Activated CD8-positive, alpha-beta memory T cell treated with anti-CD3 and anti-CD28 coated beads, Interleukin-2, amount 10 ng/mL, durations not matched to agents 7 days and 5 days (primary cell): ENCODE data around the gene RFX4. TPM values are rescaled to one million over a fixed set of nuclear protein-coding genes. Genes with fewer than 3 reads are reported as not detected.

ENCODE experiments used
- ATAC-seq: fragments of 150-1000 bp; cut with Tn5 transposase; one replicate; pipeline ENCODE4 v1.10.0; 2021; ENCODE audit warnings: moderate library complexity
- CTCF ChIA-PET: fragments of 350-600 bp; sonication (Branson Sonifier 250); formaldehyde crosslinking; loops from one replicate; lab custom pipeline; 2021; ENCODE audit warnings: antibody characterized with exemption; lab: Charles Lee
- DNase-seq: peaks from one replicate; pipeline ENCODE4 v3.0.0-alpha.2; 2020
- H3K27ac Mint-ChIP-seq: one replicate; pipeline ENCODE4 v1.8.0; 2021; ENCODE audit warnings: mild to moderate bottlenecking, mixed read lengths
- H3K27me3 Mint-ChIP-seq: one replicate; pipeline ENCODE4 v1.8.0; 2021; ENCODE audit warnings: mixed read lengths
- H3K36me3 Mint-ChIP-seq: one replicate; pipeline ENCODE4 v1.8.0; 2021; ENCODE audit warnings: mild to moderate bottlenecking, mixed read lengths
- H3K4me1 Mint-ChIP-seq: one replicate; pipeline ENCODE4 v1.8.0; 2021; ENCODE audit warnings: mixed read lengths
- H3K4me3 Mint-ChIP-seq: one replicate; pipeline ENCODE4 v1.8.0; 2021; ENCODE audit warnings: mild to moderate bottlenecking, moderate library complexity, mixed read lengths
- H3K9me3 Mint-ChIP-seq: one replicate; pipeline ENCODE4 v1.8.0; 2022; ENCODE audit warnings: low read depth, mixed read lengths
- total RNA-seq, 2 experiments: library from RNA; stranded (reverse); gene quantifications; one replicate each; pipeline ENCODE4 v1.2.3, GENCODE V29; 2021

Gene RFX4
- total RNA-seq, 2 experiments from 2014 or later, result not detected

DNA sequence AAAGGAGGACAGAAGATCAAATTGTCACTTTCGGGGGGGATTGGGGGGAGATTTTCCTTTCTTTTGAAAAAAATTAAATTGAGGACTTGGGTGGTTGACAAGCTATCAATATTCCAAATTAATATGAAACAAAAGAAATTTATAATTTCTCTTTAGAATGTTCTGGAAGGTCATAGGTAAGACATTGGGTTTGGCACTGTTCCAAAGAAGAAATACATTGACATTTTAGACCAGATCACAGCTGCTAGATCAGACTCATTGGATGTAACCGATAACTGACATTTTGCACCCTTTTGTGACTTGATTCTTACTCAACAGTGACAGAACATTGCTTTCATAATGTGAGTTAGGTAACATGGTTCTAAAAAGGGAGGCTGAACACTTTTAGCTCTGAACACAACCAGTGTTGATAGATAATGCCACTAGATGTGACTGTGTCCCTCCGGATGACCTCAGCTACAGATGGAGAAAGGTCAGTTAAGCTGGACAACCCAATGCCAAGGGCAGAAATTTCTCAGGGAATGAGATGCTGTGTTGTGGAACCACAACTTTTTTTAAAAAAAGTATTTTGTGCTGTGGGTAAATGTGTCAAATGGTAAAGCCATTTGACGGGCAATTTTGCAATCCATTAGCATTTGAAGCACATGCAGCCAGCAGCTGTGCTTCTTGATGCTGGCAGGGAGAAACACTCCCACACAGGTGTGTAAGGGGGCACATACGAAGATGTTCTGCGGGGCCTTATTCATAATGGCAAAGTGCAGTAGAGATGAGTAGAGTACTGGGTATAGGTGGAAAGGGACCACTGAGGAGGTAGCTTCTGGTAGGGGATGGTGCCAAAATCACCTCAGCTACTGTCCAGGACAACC lies 62.9 kb downstream of the RFX4 start:
- Mint-ChIP-seq H3K4me1 (no peaks in the 10 kb centered on the region), H3K9me3 (no peaks in the 10 kb centered on the region), H3K27ac (no peak overlapping the region), H3K4me3 (no peak overlapping the region), H3K36me3 (no peaks in the 10 kb centered on the region), H3K27me3 (peaks cover 2% of the 10 kb centered on the region)
- DNase-seq (no peak), ATAC-seq (no peak)
- CTCF ChIA-PET, result no interaction called here

DNA sequence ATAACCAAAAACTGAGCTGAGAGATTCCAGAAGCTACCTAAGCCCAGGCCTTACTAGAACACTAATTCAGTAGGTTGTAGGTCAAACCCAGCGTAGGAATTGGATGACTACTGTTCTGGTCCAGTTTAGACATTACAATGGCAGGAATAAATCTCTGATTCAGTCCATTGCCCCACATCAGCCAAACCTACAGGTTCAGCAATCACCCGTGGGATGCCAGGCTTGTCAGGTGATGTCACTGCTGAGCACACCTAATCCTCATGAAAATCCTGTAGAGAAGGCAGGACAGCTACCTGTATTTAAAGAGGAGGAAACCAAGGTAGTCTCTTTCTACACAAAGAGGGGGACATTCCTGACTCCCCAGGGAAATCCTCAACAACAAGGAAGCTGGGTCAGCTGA lies 63.7 kb downstream of the RFX4 start:
- H3K4me3 Mint-ChIP-seq, result no peak overlapping the region
- H3K27me3 Mint-ChIP-seq, result peaks cover 2% of the 10 kb centered on the region
- no peaks in the 10 kb centered on the region for H3K9me3 Mint-ChIP-seq
- CTCF ChIA-PET, result no interaction called here
- no peaks in the 10 kb centered on the region for H3K4me1 Mint-ChIP-seq
- no peak for ATAC-seq
- no peaks in the 10 kb centered on the region for H3K36me3 Mint-ChIP-seq
- no peak for DNase-seq
- H3K27ac Mint-ChIP-seq, result no peak overlapping the region

DNA sequence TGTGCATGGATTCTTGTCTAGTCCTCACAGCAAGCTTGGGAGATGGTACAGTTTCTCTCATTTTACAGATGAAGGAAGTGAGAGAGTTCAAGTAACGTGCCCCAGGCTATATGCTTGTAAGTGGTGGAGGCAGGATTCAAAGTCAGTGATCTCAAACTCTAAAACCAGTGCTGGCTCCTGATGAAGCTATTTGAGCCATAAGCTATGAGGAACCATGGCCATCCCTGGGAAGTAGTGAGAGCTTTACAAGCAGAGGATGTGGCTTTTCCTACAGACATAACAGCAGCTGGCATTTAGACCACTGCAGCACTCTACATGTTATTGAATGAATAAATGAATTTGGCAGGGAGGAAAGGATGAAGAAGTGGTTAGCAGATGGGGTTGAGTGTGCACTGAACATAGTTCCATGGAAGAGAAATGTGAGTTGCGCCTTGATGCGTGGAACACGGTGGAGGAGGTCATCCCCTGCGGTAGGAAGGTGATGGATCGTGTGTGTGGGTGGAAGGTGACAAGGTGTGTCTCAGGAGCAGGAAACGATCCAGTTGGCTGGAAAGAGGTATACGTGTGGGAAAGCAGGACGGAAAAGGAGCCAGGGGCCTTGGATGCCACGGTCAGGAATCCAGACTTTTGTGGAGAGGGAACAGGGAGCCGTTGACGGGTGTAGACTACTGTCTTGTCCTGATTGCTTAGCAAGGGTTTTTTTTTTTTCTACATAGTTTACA lies 65.2 kb downstream of the RFX4 start:
- ATAC-seq, result no peak
- Mint-ChIP-seq H3K4me3 (no peak overlapping the region), H3K4me1 (no peaks in the 10 kb centered on the region), H3K36me3 (no peaks in the 10 kb centered on the region), H3K27me3 (peaks cover 2% of the 10 kb centered on the region), H3K9me3 (no peaks in the 10 kb centered on the region), H3K27ac (no peak overlapping the region)
- CTCF ChIA-PET, result no interaction called here
- no peak for DNase-seq

DNA sequence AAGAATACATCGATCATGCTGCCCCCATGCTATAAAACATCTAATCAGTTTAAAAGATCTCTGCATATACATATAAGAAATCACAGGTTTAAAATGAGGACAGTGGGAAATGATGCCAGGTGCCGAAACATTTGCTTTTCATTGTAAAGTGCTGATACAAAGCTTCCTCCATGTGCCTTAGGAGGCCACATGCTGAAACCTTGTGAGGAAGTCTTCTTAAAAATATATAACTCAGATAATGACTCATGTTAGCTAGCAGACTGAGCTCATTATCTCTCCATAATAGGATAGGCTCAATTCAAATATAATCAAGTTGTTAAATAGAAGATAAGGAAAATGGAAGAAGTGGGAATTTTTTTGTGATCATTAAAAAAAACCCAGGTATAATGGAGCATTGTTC lies 65.9 kb downstream of the RFX4 start:
- CTCF ChIA-PET, result no interaction called here
- no peaks in the 10 kb centered on the region for H3K27me3 Mint-ChIP-seq
- DNase-seq (no peak), ATAC-seq (no peak)
- H3K9me3 Mint-ChIP-seq, result no peaks in the 10 kb centered on the region
- no peak overlapping the region for H3K27ac Mint-ChIP-seq
- H3K4me3 Mint-ChIP-seq, result no peak overlapping the region
- no peaks in the 10 kb centered on the region for H3K36me3 Mint-ChIP-seq
- H3K4me1 Mint-ChIP-seq, result no peaks in the 10 kb centered on the region

DNA sequence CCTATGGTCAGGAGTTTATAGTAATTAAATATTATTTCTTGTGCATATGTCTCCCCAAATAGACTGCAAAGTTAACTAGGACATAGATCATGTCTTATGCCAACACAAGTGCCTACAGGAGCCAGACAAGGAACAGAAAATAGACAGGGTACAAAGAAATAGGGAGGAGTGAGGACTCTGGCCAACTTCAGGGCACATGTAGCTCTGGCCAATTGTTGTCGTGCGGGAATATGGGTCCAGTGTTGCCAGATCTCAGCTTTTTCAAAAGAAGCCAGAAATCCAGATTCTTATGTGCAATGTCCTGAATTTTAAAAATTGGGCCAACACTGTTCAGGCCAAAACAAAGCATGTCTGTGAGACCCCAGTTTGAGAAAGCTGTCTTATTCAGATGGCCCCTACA lies 68.7 kb downstream of the RFX4 start:
- H3K9me3 Mint-ChIP-seq, result no peaks in the 10 kb centered on the region
- ATAC-seq (no peak), DNase-seq (no peak)
- CTCF ChIA-PET, result no interaction called here
- H3K36me3 Mint-ChIP-seq, result no peaks in the 10 kb centered on the region
- no peak overlapping the region for H3K4me3 Mint-ChIP-seq
- H3K27ac Mint-ChIP-seq, result no peak overlapping the region
- H3K27me3 Mint-ChIP-seq, result peaks cover 12% of the 10 kb centered on the region
- H3K4me1 Mint-ChIP-seq, result no peaks in the 10 kb centered on the region

DNA sequence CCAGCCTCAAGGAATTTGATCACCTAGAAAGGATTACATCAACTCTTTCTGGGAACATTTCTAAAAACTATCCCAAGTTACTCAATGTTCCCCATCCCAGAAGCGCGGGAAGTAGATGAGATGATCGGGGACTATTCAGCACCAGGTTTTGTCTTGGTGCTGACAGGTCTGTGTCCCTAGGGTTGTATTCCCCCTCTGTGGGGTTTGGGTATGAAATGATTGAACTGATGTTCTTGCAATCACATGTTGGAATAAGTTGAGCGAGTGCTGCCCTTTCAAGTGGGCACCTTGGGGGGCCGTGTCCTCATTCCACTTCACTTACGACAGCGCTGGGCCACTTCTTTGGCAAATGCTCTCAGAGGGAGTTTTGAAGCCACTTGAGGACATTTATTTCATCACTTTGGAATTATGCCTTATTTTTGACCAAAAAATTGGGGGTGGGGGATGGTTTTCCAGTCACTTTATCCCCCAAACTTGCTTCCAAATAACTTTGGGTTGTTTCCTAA lies 69.8 kb downstream of the RFX4 start:
- CTCF ChIA-PET, result no interaction called here
- Mint-ChIP-seq H3K27me3 (peaks cover 19% of the 10 kb centered on the region), H3K4me3 (no peak overlapping the region), H3K9me3 (no peaks in the 10 kb centered on the region), H3K36me3 (no peaks in the 10 kb centered on the region), H3K4me1 (no peaks in the 10 kb centered on the region), H3K27ac (no peak overlapping the region)
- DNase-seq (no peak), ATAC-seq (no peak)

DNA sequence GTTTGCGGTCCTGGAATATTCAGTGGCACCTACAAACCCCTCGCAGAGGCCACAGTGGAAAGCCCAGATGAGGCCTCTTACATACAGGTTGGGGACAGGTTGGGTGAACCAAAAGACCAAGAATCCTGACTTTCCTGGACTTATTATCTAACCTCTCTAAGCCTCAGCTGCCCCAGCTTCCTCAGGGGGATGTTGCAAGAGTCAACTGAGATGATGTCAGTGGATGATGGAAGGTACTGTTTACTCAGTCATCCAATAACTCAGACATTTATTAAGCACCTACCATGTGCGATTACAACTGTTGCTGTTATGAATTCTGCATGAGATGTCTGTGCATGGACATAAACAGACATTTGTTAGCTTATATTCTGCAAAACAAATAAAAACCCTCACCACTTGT lies 72.8 kb downstream of the RFX4 start:
- no peak overlapping the region for H3K27ac Mint-ChIP-seq

DNA sequence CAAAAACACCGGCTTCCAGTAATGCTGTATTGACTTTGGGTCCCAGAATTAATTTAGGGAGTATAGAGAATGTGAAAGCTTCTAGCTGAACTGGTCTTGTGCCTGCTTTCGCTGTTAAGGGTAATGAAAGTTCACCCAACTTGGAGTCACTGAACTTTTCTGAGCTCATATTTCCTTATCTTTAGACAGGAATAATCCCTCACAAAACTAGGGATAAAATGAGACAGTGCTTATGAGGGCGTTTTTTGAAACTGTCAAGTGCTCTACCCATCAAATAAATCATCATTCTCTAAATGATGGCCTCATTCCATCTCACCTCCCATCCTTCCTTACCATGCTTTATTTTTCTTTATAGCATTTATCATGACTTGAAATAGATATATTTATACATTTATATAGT lies 74.7 kb downstream of the RFX4 start:
- CTCF ChIA-PET, result no interaction called here
- Mint-ChIP-seq H3K4me3 (no peak overlapping the region), H3K4me1 (no peaks in the 10 kb centered on the region), H3K36me3 (no peaks in the 10 kb centered on the region), H3K27me3 (peaks cover 21% of the 10 kb centered on the region), H3K9me3 (peaks cover 6% of the 10 kb centered on the region), H3K27ac (no peak overlapping the region)
- DNase-seq, result no peak
- no peak for ATAC-seq

More for the DNA sequence above, 72.8 kb downstream of the RFX4 start:
- H3K27me3 Mint-ChIP-seq, result peaks cover 21% of the 10 kb centered on the region
- ATAC-seq (no peak), DNase-seq (no peak)
- no peaks in the 10 kb centered on the region for H3K9me3 Mint-ChIP-seq
- no peaks in the 10 kb centered on the region for H3K36me3 Mint-ChIP-seq
- H3K4me1 Mint-ChIP-seq, result no peaks in the 10 kb centered on the region
- CTCF ChIA-PET, result no interaction called here
- H3K4me3 Mint-ChIP-seq, result no peak overlapping the region

DNA sequence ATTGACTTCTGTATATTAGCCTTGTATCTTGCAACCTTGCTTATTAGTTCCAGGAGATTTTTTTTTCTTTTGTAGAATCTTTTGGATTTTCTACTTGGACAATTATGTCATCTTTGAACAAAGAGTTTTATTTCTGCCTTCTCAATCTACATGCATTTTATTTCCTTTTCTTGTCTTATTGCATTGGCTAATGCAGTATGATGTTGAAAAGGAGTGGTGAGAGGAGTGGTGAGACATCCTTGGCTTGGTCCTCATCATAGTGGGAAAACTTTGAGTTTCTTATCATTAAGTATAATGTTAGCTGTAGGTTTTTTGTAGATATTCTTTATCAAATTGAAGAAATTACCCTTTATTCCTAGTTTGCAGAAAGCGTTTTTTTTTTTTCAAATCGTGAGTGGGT lies 80.6 kb downstream of the RFX4 start:
- Mint-ChIP-seq H3K36me3 (peaks cover 1% of the 10 kb centered on the region), H3K27ac (no peak overlapping the region)

DNA sequence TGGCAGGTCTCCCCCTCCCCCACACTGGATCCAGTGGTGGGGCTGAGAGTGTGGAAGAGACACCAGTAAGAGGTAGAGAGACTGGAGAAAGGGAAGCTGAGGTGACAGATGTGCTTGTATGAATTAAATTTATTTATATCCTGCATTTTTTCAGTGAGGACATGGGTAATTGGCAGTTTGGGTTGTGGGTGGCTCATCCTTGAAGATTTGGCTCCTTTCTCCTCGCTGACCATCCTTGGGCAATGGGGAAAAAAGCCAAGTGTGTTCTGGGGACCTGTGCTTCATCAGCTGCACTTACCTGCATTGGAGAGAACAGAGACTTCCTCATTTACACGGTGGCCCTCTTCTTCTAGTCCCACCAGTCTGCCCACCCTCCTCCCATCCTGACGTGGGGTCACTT lies 86.4 kb downstream of the RFX4 start:
- peaks cover 48% of the 10 kb centered on the region for H3K27me3 Mint-ChIP-seq
- H3K9me3 Mint-ChIP-seq, result peaks cover 8% of the 10 kb centered on the region
- H3K4me3 Mint-ChIP-seq, result no peak overlapping the region
- no peaks in the 10 kb centered on the region for H3K4me1 Mint-ChIP-seq
- CTCF ChIA-PET, result no interaction called here
- ATAC-seq (no peak), DNase-seq (no peak)
- no peak overlapping the region for H3K27ac Mint-ChIP-seq
- no peaks in the 10 kb centered on the region for H3K36me3 Mint-ChIP-seq

More for the DNA sequence above, 80.6 kb downstream of the RFX4 start:
- ATAC-seq, result no peak
- CTCF ChIA-PET, result interaction anchor here (0.7 kb wide), 1 partner anchor 1206 kb away, joined by 3 read pairs; no protein-coding TSS in a partner anchor
- Mint-ChIP-seq H3K4me1 (no peaks in the 10 kb centered on the region), H3K27me3 (peaks cover 19% of the 10 kb centered on the region), H3K4me3 (no peak overlapping the region), H3K9me3 (peaks cover 19% of the 10 kb centered on the region)
- DNase-seq, result no peak

DNA sequence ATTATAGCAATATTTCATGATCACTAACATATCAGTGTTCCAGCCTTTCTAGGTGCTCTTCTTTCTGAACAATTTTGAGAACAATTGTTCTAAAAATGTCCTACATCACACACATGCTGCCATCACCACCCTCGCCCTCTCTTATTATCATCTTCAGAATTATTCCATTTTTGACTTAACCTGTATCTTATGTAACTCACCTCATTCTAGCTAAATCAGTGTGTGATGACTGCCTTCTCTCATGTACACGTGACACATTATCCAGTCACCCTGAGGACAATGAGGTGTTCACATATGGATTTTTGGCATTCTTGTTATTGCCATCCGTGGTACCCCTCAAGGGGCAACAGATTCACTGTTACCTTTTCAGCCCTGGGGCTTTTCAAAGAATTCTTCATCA lies 87.3 kb downstream of the RFX4 start:
- peaks cover 52% of the 10 kb centered on the region for H3K27me3 Mint-ChIP-seq
- ATAC-seq, result no peak

DNA sequence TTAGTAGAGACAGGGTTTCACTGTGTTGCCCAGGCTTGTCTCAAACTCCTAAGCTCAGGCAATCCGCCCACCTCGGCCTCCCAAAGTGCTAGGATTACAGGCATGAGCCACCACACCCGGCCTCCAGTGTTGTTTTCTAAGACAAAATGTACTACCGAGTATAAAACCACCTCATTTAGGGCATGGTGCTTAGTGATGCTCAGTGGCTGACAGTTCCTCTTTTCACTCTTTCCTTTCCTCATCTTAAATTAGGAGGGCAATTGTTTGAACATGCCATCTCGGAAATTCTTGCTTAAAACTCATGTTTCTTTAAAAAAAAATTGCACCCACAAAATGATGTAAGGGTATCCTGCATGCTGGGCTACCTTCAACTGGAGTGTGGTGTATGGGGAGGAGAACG lies 89.0 kb downstream of the RFX4 start:
- H3K9me3 Mint-ChIP-seq, result no peaks in the 10 kb centered on the region
- H3K27me3 Mint-ChIP-seq, result peaks cover 46% of the 10 kb centered on the region
- no peak overlapping the region for H3K4me3 Mint-ChIP-seq
- CTCF ChIA-PET, result no interaction called here
- H3K4me1 Mint-ChIP-seq, result no peaks in the 10 kb centered on the region
- no peaks in the 10 kb centered on the region for H3K36me3 Mint-ChIP-seq
- no peak overlapping the region for H3K27ac Mint-ChIP-seq
- DNase-seq (no peak), ATAC-seq (no peak)

More for the DNA sequence above, 87.3 kb downstream of the RFX4 start:
- Mint-ChIP-seq H3K36me3 (no peaks in the 10 kb centered on the region), H3K9me3 (no peaks in the 10 kb centered on the region), H3K4me3 (no peak overlapping the region), H3K4me1 (no peaks in the 10 kb centered on the region), H3K27ac (no peak overlapping the region)
- CTCF ChIA-PET, result no interaction called here
- DNase-seq, result no peak

DNA sequence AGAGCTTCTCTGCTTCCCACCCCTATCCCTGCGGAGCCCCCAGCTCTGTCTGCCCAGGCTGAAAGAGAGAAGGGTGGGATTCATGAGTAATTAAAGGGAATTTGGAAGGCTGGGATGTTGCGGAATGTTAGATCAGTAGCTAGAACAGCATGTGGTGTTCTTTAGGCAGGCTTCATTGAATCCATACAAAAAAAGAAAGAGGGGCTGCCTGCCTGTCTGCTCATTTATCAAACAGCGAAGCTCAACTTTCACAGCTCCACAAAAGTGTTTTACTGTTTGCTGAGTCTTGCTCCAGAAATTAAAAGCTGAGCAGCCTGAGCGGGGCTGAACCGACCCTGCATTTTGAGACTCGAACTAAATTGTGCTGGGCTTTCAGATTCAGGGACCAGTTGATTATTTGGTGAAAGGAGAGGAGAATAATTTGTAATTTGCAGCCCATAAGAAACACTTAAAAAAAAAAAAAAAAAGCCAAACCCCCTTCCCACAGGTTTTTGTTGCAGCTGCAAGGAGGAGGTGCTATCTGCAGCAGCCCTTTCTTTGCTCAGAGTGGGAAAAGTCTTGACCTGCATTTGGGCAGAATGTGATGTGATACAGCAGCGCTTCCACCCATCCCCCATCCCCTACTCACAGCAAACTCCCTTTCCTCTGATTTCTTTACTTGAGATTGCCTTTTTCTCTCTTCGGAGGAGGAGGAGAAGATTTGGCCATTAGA lies 89.7 kb downstream of the RFX4 start:
- CTCF ChIA-PET, result interaction anchor here (0.6 kb wide), 1 partner anchor 244 kb away, joined by 3 read pairs; no protein-coding TSS in a partner anchor
- Mint-ChIP-seq H3K27ac (no peak overlapping the region), H3K9me3 (no peaks in the 10 kb centered on the region), H3K27me3 (peaks cover 43% of the 10 kb centered on the region), H3K4me1 (no peaks in the 10 kb centered on the region), H3K36me3 (no peaks in the 10 kb centered on the region), H3K4me3 (no peak overlapping the region)
- ATAC-seq, result no peak
- DNase-seq, result no peak
